Activated CD8-positive, alpha-beta memory T cell treated with anti-CD3 and anti-CD28 coated beads, Interleukin-2, amount 10 ng/mL, durations not matched to agents 7 days and 5 days (primary cell): ENCODE results near the gene CELSR1. TPM values are rescaled to one million over a fixed set of nuclear protein-coding genes. Genes with fewer than 3 reads are reported as not detected.

Source experiments
- ATAC-seq: fragments of 150-1000 bp; cut with Tn5 transposase; one replicate; pipeline ENCODE4 v1.10.0; 2021; ENCODE audit warnings: moderate library complexity
- CTCF ChIA-PET: fragments of 350-600 bp; sonication (Branson Sonifier 250); formaldehyde crosslinking; loops from one replicate; lab custom pipeline; 2021; ENCODE audit warnings: antibody characterized with exemption; lab: Charles Lee
- DNase-seq: peaks from one replicate; pipeline ENCODE4 v3.0.0-alpha.2; 2020
- H3K27ac Mint-ChIP-seq: one replicate; pipeline ENCODE4 v1.8.0; 2021; ENCODE audit warnings: mild to moderate bottlenecking, mixed read lengths
- H3K27me3 Mint-ChIP-seq: one replicate; pipeline ENCODE4 v1.8.0; 2021; ENCODE audit warnings: mixed read lengths
- H3K36me3 Mint-ChIP-seq: one replicate; pipeline ENCODE4 v1.8.0; 2021; ENCODE audit warnings: mild to moderate bottlenecking, mixed read lengths
- H3K4me1 Mint-ChIP-seq: one replicate; pipeline ENCODE4 v1.8.0; 2021; ENCODE audit warnings: mixed read lengths
- H3K4me3 Mint-ChIP-seq: one replicate; pipeline ENCODE4 v1.8.0; 2021; ENCODE audit warnings: mild to moderate bottlenecking, moderate library complexity, mixed read lengths
- H3K9me3 Mint-ChIP-seq: one replicate; pipeline ENCODE4 v1.8.0; 2022; ENCODE audit warnings: low read depth, mixed read lengths
- total RNA-seq, 2 experiments: library from RNA; stranded (reverse); gene quantifications; one replicate each; pipeline ENCODE4 v1.2.3, GENCODE V29; 2021

CELSR1 gene
- total RNA-seq, 2 experiments from 2014 or later: 0.06 to 0.12 TPM

- ATAC-seq: no peak
- Mint-ChIP-seq H3K9me3 (no peaks in the 10 kb centered on the region), H3K4me1 (peaks cover 10% of the 10 kb centered on the region), H3K36me3 (no peaks in the 10 kb centered on the region), H3K27me3 (no peaks in the 10 kb centered on the region), H3K27ac (no peak overlapping the region), H3K4me3 (no peak overlapping the region)
- DNase-seq: no peak
- CTCF ChIA-PET: interaction anchor here (0.9 kb wide), 1 partner anchor 425 kb away, joined by 3 read pairs; no protein-coding TSS in a partner anchor
These were observed 106.2 kb downstream of the CELSR1 start for GRCh38 chr22:46430961-46431838.

- Mint-ChIP-seq H3K9me3 (no peaks in the 10 kb centered on the region), H3K4me1 (peaks cover 10% of the 10 kb centered on the region), H3K27me3 (peaks cover 8% of the 10 kb centered on the region), H3K36me3 (no peaks in the 10 kb centered on the region), H3K27ac (no peak overlapping the region), H3K4me3 (no peak overlapping the region)
- CTCF ChIA-PET: no interaction called here
- DNase-seq (no peak), ATAC-seq (no peak)
These were observed 108.0 kb downstream of the CELSR1 start for GRCh38 chr22:46429325-46429853.

DNA sequence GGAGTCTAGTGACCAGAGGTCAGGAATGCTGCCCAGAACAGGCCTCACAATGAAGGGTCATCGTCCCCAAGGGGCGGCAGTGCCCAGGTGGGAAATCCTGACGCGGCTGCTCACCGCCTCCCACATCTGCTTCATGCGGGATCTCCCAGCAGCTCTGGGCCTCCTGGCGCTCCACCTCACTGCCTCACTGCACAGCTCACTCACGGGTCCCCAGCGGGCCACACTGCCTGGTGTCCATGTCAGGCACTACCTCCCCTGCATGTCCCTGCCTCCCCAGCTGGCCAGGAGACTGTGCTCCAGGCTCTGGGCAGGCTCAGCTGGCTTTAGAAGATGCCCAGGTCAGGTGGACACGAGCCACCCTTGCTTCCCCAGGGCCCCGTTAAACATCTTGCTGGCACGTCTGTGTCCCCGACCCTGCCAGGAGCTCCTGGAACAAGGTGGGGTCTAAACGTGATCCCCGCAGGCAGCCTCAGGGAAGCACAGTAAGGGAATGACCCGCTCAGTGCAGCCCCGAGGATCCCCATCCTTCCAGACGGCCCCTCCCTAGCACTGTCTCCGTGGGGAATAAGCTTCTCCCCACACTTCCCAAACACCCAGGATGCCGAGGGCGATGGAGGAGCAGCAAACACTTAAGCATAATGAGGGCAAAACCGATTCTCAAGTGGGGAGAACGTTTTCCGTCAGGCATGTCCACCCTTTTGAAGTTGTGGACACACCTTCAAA, 108.7 kb downstream of the CELSR1 start:
- CTCF ChIA-PET: no interaction called here

GRCh38 chr22:46428171-46428570, 109.2 kb downstream of the CELSR1 start:
- peaks cover 8% of the 10 kb centered on the region for H3K27me3 Mint-ChIP-seq
- ATAC-seq (no peak), DNase-seq (no peak)
- H3K4me3 Mint-ChIP-seq: no peak overlapping the region
- peaks cover 10% of the 10 kb centered on the region for H3K4me1 Mint-ChIP-seq
- CTCF ChIA-PET: no interaction called here
- no peaks in the 10 kb centered on the region for H3K9me3 Mint-ChIP-seq
- H3K27ac Mint-ChIP-seq: no peak overlapping the region
- H3K36me3 Mint-ChIP-seq: no peaks in the 10 kb centered on the region

More for the DNA sequence above, 108.7 kb downstream of the CELSR1 start:
- no peak overlapping the region for H3K4me3 Mint-ChIP-seq
- H3K27ac Mint-ChIP-seq: no peak overlapping the region
- H3K9me3 Mint-ChIP-seq: no peaks in the 10 kb centered on the region
- DNase-seq: no peak
- H3K4me1 Mint-ChIP-seq: peaks cover 10% of the 10 kb centered on the region
- no peaks in the 10 kb centered on the region for H3K36me3 Mint-ChIP-seq
- peaks cover 8% of the 10 kb centered on the region for H3K27me3 Mint-ChIP-seq
- no peak for ATAC-seq

DNA sequence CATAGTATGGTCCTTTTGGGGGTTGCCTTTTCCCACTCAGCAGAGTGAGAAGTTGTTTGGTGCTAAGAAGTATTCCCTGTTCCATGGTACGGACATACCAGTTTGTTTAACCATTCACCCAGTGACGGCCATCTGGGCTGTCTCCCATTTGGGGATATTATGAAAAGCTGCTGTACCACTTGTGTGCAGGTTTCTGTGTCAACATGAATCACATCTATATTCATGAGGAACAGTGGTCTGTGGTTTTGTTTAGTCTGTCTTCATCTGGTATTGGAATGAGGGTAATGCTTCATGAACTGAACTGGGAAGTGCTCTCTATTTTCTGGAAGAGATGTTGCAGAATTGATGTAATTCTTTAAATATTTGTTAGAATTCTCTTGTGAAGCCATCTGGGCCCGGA, 112.4 kb downstream of the CELSR1 start:
- H3K36me3 Mint-ChIP-seq: no peaks in the 10 kb centered on the region
- H3K27me3 Mint-ChIP-seq: peaks cover 8% of the 10 kb centered on the region
- H3K4me3 Mint-ChIP-seq: no peak overlapping the region
- H3K27ac Mint-ChIP-seq: no peak overlapping the region
- ATAC-seq (no peak), DNase-seq (no peak)
- no peaks in the 10 kb centered on the region for H3K4me1 Mint-ChIP-seq
- no peaks in the 10 kb centered on the region for H3K9me3 Mint-ChIP-seq
- CTCF ChIA-PET: no interaction called here

DNA sequence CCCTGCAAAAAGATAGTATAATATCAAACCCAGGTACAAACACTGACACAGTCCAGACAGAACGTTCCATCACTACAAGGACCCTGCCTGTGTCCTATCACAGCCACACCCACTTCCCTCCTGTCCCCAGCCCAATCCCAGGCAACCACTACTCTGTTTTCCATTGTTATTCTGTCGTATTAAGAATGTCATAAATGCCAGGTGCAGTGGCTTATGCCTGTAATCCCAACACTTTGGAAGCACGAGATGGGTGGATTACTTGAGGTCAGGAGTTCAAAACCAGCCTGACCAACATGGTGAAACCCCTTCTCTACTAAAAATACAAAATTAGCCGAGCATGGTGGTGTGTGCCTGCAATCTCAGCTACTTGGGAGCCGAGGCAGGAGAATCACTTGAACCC, 112.9 kb downstream of the CELSR1 start:
- H3K27ac Mint-ChIP-seq: no peak overlapping the region
- no peaks in the 10 kb centered on the region for H3K9me3 Mint-ChIP-seq
- peaks cover 8% of the 10 kb centered on the region for H3K27me3 Mint-ChIP-seq
- CTCF ChIA-PET: no interaction called here
- H3K4me1 Mint-ChIP-seq: no peaks in the 10 kb centered on the region
- H3K36me3 Mint-ChIP-seq: no peaks in the 10 kb centered on the region
- no peak for ATAC-seq
- H3K4me3 Mint-ChIP-seq: no peak overlapping the region
- DNase-seq: no peak

DNA sequence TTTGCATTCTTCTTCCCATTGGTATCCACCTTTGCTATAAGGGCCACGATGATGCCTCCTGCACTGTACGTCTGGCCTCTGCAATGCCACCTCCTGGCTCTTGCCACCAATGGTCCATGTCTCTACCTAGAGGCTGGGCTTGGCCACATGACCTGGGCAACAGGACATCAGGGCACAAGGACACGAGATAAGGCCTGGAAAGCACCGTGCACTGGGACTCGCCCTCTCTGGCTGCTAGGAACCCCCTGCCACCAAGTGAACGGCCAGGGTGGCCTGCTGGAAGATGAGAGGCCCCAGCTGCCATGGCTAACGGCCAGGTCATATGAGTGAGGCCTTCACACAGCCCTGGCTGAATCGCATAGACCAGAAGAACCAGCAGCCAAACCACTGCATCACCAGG, 114.5 kb downstream of the CELSR1 start:
- CTCF ChIA-PET: no interaction called here
- no peaks in the 10 kb centered on the region for H3K9me3 Mint-ChIP-seq

GRCh38 chr22:46421267-46421666, 116.2 kb downstream of the CELSR1 start:
- Mint-ChIP-seq H3K4me3 (no peak overlapping the region), H3K27me3 (peaks cover 8% of the 10 kb centered on the region), H3K27ac (no peak overlapping the region), H3K9me3 (no peaks in the 10 kb centered on the region), H3K4me1 (no peaks in the 10 kb centered on the region), H3K36me3 (no peaks in the 10 kb centered on the region)
- peak; percentile 39 for ATAC-seq
- CTCF ChIA-PET: no interaction called here
- no peak for DNase-seq

More for the DNA sequence above, 114.5 kb downstream of the CELSR1 start:
- H3K4me1 Mint-ChIP-seq: no peaks in the 10 kb centered on the region
- no peak overlapping the region for H3K4me3 Mint-ChIP-seq
- ATAC-seq (no peak), DNase-seq (no peak)
- no peak overlapping the region for H3K27ac Mint-ChIP-seq
- no peaks in the 10 kb centered on the region for H3K36me3 Mint-ChIP-seq
- peaks cover 8% of the 10 kb centered on the region for H3K27me3 Mint-ChIP-seq

DNA sequence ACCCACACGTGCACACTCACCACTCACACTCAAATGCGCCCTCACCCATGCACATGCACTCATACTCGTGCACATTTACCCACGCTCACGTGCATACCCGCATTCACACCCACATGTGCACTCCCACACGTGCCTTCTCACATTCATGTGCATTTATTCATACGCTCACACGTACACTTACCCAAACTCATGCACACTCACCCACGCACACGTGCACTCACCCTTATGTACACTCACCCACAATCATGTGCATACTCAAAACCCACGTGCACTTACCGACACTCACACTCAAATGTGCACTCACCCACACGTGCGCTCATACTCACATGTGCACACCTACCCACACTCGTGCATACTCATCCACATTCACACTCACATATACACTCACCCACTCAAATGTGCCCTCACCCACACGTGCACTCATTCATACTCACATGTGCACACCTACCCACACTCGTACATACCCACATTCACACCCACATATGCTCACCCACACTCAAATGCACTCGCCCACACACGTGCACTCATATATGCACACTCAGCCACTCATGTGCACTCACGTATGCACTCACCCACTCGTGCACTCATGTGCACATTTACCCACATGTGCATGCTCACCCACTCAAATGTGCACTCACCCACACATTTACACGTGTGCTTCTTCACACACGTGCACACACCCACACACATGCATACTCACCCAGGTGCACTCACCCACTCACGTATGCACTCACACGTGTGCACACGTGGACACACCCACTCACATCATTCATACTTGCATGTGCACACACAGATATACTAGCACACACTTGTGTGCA, 117.5 kb downstream of the CELSR1 start:
- H3K36me3 Mint-ChIP-seq: no peaks in the 10 kb centered on the region
- no peaks in the 10 kb centered on the region for H3K9me3 Mint-ChIP-seq
- ATAC-seq (no peak), DNase-seq (no peak)
- CTCF ChIA-PET: no interaction called here
- no peak overlapping the region for H3K27ac Mint-ChIP-seq
- no peaks in the 10 kb centered on the region for H3K4me1 Mint-ChIP-seq
- peaks cover under 1% of the 10 kb centered on the region for H3K27me3 Mint-ChIP-seq
- no peak overlapping the region for H3K4me3 Mint-ChIP-seq

GRCh38 chr22:46418827-46419226, 118.6 kb downstream of the CELSR1 start:
- Mint-ChIP-seq H3K4me3 (no peak overlapping the region), H3K36me3 (no peaks in the 10 kb centered on the region), H3K9me3 (no peaks in the 10 kb centered on the region), H3K4me1 (no peaks in the 10 kb centered on the region), H3K27me3 (no peaks in the 10 kb centered on the region), H3K27ac (no peak overlapping the region)
- DNase-seq: no peak
- ATAC-seq: no peak
- CTCF ChIA-PET: interaction anchor here (0.9 kb wide), 1 partner anchor 17 kb away, joined by 3 read pairs; no protein-coding TSS in a partner anchor

- Mint-ChIP-seq H3K4me3 (no peak overlapping the region), H3K36me3 (no peaks in the 10 kb centered on the region), H3K9me3 (no peaks in the 10 kb centered on the region), H3K4me1 (no peaks in the 10 kb centered on the region), H3K27me3 (no peaks in the 10 kb centered on the region), H3K27ac (no peak overlapping the region)
- ATAC-seq (no peak), DNase-seq (no peak)
- CTCF ChIA-PET: no interaction called here
These were observed 119.7 kb downstream of the CELSR1 start for GRCh38 chr22:46417769-46418168.

DNA sequence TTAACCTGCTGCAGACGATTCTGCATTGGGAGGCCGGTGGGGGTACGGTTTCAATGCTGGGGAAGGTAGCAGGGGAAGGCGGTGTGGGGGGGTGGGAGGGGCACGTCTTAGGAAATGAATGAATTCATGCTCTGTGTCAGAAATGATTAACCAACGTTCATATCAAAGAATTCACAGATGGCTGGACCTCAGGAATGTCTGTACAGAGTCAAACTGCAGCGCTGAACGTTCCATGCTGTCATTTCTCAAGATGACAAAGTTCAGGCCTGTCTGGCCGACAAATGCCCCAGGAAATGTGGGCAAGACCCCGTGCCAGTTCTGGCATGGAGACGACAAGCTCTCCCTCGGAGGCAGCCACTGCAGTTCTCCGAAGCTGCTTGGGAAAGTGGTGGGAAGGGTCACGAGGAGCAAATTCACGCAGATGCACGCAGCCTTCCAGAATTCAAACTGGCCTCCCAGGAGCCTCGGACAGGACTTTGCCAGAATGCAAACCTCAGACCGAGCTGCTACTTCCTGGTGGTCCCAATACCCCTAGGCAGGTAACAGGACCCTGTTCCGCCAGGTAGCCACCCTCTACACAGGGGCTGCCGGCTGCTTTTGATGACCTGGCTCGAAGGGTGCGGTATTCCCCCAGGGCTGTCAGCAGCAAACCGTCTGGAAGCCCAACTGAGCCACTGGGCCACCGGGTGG, 120.4 kb downstream of the CELSR1 start:
- no peak for ATAC-seq
- H3K4me1 Mint-ChIP-seq: no peaks in the 10 kb centered on the region
- no peaks in the 10 kb centered on the region for H3K27me3 Mint-ChIP-seq
- CTCF ChIA-PET: no interaction called here
- no peaks in the 10 kb centered on the region for H3K36me3 Mint-ChIP-seq
- H3K4me3 Mint-ChIP-seq: no peak overlapping the region
- no peak for DNase-seq
- no peaks in the 10 kb centered on the region for H3K9me3 Mint-ChIP-seq
- H3K27ac Mint-ChIP-seq: no peak overlapping the region

DNA sequence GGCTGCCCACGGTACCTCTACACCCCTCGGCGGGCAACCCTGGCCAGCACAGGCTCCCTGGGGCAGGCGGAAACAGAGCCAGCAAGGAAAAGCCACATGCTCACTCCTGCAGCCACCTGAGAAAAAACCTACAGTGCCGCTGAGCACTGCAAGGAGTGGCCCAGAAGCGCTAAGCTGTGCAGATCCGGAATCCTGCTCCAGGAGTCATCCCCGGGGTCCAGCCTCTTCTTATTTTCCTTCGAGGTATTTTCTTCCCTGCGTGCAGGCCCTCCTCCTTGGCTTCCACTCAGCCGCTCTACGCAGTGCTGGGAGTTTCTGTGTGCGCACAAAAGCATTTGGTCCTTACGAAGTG, 120.9 kb downstream of the CELSR1 start:
- Mint-ChIP-seq H3K4me3 (no peak overlapping the region), H3K4me1 (no peaks in the 10 kb centered on the region), H3K9me3 (no peaks in the 10 kb centered on the region), H3K27ac (no peak overlapping the region), H3K27me3 (no peaks in the 10 kb centered on the region), H3K36me3 (no peaks in the 10 kb centered on the region)
- CTCF ChIA-PET: no interaction called here
- ATAC-seq (no peak), DNase-seq (no peak)
